Lower leg skin (tissue), 4 donors: ENCODE results near the gene EZR. TPM values are rescaled to one million over a fixed set of nuclear protein-coding genes. Genes with fewer than 3 reads are reported as not detected.

Source experiments
- DNase-seq, 2 donors: peaks; one replicate each; pipeline ENCODE4 v3.0.0-alpha.2; 2019; ENCODE audit warnings: low spot score in 2 of 2
- H3K4me3 ChIP-seq: fragments of 200-600 bp; sonication (generic); 2 replicates; pipeline ENCODE4 v1.5.1; 2017; ENCODE audit warnings: mild to moderate bottlenecking, low read depth; ENCODE audit not compliant: poor library complexity, severe bottlenecking
- CTCF ChIP-seq, 3 donors: fragments of 450-650 bp; IDR thresholded peaks; one replicate each; pipeline ENCODE4 v1.5.1; 2016; ENCODE audit warnings: antibody characterized with exemption in 3 of 3, mild to moderate bottlenecking in 3 of 3, moderate library complexity in 2 of 3
- POLR2A ChIP-seq, 2 donors: fragments of 450-650 bp; IDR thresholded peaks; one replicate each; pipeline ENCODE4 v1.6.1; 2016 to 2017; ENCODE audit warnings: antibody characterized with exemption in 2 of 2, mild to moderate bottlenecking in 1 of 2, moderate library complexity in 1 of 2
- WGBS, 2 donors: methylation state at CpG; one replicate each; pipeline ENCODE4 v1.1.5; 2018; 5-methylcytosine and 5-hydroxymethylcytosine counted together
- intact Hi-C: fragments of 100-400 bp; cut with DNase I; formaldehyde crosslinking; loops from one replicate; pipeline ENCODE4 v1.15.0; 2023; ENCODE audit warnings: low total_unique reads
- total RNA-seq, 4 donors: library from RNA; depleted of rRNA; stranded (reverse); fragments of >200 nt; gene quantifications; one replicate each; pipeline ENCODE4 v1.1.0, GENCODE V29; 2016

The EZR gene
- total RNA-seq, 4 donors from 2014 or later: 200 to 235 (median 212) TPM

- peak in 1 of 2 donors; percentile 46 for DNase-seq
- 80 to 86% methylated on average over 7 of the region's 7 CpGs for WGBS, 2 donors
Observed at GRCh38 chr6:158801655-158802294, 17.4 kb downstream of the EZR start.

GRCh38 chr6:158799051-158799792, 19.9 kb downstream of the EZR start:
- no peak overlapping the region for H3K4me3 ChIP-seq
- DNase-seq: peak in 1 of 2 donors; percentile 79
- intact Hi-C loops: loop anchor here (10.0 kb wide), 1 partner anchor 84 kb away; no protein-coding TSS in a partner anchor
- TF ChIP-seq POLR2A (IDR thresholded peaks at IDR 0.05) (no peak), CTCF (IDR thresholded peaks at IDR 0.05) (no peak)
- 22 to 25% methylated on average over 11 of the region's 11 CpGs for WGBS, 2 donors

More at GRCh38 chr6:158801655-158802294, 17.4 kb downstream of the EZR start:
- H3K4me3 ChIP-seq: no peak overlapping the region
- no peak for TF ChIP-seq POLR2A (IDR thresholded peaks at IDR 0.05)
- no peak for TF ChIP-seq CTCF (IDR thresholded peaks at IDR 0.05)
- intact Hi-C loops: no loop called here

GRCh38 chr6:158798311-158798710, 20.9 kb downstream of the EZR start:
- TF ChIP-seq CTCF (IDR thresholded peaks at IDR 0.05) (no peak), POLR2A (IDR thresholded peaks at IDR 0.05) (no peak)
- DNase-seq: peak in 1 of 2 donors; percentile 34
- intact Hi-C loops: loop anchor here (10.0 kb wide), 1 partner anchor 84 kb away; no protein-coding TSS in a partner anchor
- WGBS, 2 donors: 89 to 93% methylated on average over 8 of the region's 8 CpGs
- no peak overlapping the region for H3K4me3 ChIP-seq

GRCh38 chr6:158797331-158798310, 21.5 kb downstream of the EZR start:
- TF ChIP-seq CTCF (IDR thresholded peaks at IDR 0.05) (no peak), POLR2A (IDR thresholded peaks at IDR 0.05) (no peak)
- DNase-seq: peak in 1 of 2 donors; percentile 37
- 70 to 83% methylated on average over 3 of the region's 3 CpGs for WGBS, 2 donors
- intact Hi-C loops: loop anchor here (10.0 kb wide), 1 partner anchor 83 kb away; no protein-coding TSS in a partner anchor
- H3K4me3 ChIP-seq: no peak overlapping the region

GRCh38 chr6:158796353-158796752, 22.8 kb downstream of the EZR start:
- intact Hi-C loops: loop anchor here (10.0 kb wide), 1 partner anchor 82 kb away; no protein-coding TSS in a partner anchor
- peak in 1 of 2 donors; percentile 46 for DNase-seq
- 86 to 89% methylated on average over 3 of the region's 3 CpGs for WGBS, 2 donors
- no peak overlapping the region for H3K4me3 ChIP-seq
- no peak for TF ChIP-seq CTCF (IDR thresholded peaks at IDR 0.05)
- TF ChIP-seq POLR2A (IDR thresholded peaks at IDR 0.05): no peak
